Uterus (tissue), 2 donors: Measurements from ENCODE around the gene LIN7B.

Experiments
- POLR2A ChIP-seq, 2 donors: fragments of 450-650 bp; IDR thresholded peaks; one replicate each; pipeline ENCODE4 v1.6.1; 2016; ENCODE audit warnings: antibody characterized with exemption in 2 of 2, mild to moderate bottlenecking in 1 of 2, moderate library complexity in 1 of 2
- TF ChIP-seq, protein P1 (sequence below), 4 experiments: fragments of 200-600 bp in 2 of 4; fragments of 450-650 bp in 2 of 4; sonication (generic) in 2 of 4; IDR thresholded peaks; one replicate each; pipeline ENCODE4 v1.5.1; 2016 to 2019; ENCODE audit warnings: antibody characterized with exemption in 4 of 4, mild to moderate bottlenecking in 2 of 4, moderate library complexity in 1 of 4

DNA sequence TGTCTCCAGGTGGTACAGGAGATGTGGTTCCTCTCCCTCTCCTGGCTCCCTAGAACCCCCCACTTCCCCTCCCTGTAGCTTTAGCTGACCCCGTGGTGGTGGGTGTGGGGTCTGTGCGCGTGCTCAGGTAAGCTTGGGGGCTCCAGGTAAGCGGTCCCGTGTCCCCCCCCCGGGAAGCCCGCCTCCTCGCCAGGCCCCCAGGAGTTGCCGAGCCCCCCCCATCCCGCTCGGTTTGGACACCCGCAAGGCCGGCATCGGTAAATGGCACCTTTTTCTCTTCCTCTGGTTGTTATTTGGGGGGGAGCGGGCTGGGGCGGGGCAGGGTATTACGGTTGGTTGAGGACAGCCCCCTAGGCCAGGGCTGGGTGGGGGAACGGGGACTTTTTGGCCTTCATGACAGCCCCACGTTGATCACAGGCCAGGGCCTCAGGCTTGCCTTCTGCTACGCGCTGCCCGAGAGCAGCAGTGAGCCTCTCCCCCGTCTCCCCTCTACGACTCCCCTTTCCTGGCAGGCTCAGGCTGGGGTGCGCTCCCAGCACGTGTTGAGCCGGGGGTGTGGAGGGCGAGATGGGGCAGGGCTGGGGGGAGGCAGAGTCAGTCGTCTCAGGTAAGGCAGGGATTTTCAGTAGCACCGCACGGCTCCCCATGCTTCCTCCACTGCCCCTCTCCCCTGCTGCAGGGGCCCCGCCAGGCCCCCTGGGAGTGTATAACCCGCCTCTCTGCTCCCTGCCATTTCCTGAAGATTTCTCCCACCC is 10.7 kb upstream of the LIN7B start:
- no peak for TF ChIP-seq POLR2A (IDR thresholded peaks at IDR 0.05)
- TF ChIP-seq, protein P1, sequence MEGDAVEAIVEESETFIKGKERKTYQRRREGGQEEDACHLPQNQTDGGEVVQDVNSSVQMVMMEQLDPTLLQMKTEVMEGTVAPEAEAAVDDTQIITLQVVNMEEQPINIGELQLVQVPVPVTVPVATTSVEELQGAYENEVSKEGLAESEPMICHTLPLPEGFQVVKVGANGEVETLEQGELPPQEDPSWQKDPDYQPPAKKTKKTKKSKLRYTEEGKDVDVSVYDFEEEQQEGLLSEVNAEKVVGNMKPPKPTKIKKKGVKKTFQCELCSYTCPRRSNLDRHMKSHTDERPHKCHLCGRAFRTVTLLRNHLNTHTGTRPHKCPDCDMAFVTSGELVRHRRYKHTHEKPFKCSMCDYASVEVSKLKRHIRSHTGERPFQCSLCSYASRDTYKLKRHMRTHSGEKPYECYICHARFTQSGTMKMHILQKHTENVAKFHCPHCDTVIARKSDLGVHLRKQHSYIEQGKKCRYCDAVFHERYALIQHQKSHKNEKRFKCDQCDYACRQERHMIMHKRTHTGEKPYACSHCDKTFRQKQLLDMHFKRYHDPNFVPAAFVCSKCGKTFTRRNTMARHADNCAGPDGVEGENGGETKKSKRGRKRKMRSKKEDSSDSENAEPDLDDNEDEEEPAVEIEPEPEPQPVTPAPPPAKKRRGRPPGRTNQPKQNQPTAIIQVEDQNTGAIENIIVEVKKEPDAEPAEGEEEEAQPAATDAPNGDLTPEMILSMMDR (IDR thresholded peaks at IDR 0.05) = no peak
